ENCODE results near the gene PSTK. TPM values are rescaled to one million over a fixed set of nuclear protein-coding genes. Genes with fewer than 3 reads are reported as not detected.

PSTK gene
- total and polyA plus RNA-seq, 2 of the 13 experiments (the other 11 are each of a cell fraction or from before 2014, with no cell fraction given): 8.2 to 9.3 TPM

DNA sequence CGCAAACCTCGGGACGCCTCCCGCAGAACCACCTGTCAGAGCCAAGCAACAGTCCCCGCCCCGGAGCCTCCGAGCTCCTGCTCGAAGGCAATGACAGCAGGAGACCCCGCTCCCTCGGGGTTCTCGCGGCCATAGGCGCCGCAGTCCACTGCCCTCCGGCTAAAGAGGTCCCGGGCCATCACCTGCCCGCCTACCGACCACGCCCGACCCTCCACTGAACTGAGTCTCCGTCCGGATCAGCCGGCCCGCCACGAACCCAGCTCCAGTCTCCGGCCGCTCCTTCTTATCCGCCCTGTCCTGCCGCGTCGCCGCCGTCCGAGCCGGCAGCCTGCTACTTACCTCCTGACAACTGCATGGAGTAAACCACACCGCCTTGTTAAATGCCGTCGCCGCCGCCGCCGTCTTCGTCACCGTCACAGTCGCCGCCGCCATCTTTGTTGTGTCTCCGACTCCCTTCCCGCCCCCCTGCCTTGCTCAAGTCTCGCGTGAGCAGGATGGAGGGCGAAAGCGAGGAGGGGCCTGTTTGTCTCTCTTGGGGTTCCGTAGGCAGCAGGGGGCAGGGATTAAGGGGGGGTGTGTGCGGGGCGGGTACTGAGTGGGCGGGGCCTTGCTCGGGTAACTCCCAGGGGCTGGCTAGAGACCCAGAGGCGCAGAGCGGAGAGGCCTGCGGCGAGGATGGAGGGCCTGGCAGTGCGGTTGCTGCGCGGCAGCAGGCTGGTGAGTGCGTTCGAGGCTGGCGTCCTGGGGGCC, 28.3 kb downstream of the PSTK start, which contains the start of the genes ACADSB and IKZF5 (continued):
- TF ChIP-seq, protein P1, sequence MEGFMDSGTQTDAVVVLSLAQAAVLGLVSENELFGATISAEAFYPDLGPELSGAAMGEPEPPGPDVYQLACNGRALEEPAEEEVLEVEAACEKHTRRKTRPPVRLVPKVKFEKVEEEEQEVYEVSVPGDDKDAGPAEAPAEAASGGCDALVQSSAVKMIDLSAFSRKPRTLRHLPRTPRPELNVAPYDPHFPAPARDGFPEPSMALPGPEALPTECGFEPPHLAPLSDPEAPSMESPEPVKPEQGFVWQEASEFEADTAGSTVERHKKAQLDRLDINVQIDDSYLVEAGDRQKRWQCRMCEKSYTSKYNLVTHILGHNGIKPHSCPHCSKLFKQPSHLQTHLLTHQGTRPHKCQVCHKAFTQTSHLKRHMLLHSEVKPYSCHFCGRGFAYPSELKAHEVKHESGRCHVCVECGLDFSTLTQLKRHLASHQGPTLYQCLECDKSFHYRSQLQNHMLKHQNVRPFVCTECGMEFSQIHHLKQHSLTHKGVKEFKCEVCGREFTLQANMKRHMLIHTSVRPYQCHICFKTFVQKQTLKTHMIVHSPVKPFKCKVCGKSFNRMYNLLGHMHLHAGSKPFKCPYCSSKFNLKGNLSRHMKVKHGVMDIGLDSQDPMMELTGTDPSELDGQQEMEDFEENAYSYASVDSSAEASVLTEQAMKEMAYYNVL (CRISPR knock-in tag; IDR thresholded peaks at IDR 0.05; ENCODE audit: borderline replicate concordance): 0 out of 2 replicates have a peak, but pooled peaks have one; percentile 18
- TF ChIP-seq, protein P2, sequence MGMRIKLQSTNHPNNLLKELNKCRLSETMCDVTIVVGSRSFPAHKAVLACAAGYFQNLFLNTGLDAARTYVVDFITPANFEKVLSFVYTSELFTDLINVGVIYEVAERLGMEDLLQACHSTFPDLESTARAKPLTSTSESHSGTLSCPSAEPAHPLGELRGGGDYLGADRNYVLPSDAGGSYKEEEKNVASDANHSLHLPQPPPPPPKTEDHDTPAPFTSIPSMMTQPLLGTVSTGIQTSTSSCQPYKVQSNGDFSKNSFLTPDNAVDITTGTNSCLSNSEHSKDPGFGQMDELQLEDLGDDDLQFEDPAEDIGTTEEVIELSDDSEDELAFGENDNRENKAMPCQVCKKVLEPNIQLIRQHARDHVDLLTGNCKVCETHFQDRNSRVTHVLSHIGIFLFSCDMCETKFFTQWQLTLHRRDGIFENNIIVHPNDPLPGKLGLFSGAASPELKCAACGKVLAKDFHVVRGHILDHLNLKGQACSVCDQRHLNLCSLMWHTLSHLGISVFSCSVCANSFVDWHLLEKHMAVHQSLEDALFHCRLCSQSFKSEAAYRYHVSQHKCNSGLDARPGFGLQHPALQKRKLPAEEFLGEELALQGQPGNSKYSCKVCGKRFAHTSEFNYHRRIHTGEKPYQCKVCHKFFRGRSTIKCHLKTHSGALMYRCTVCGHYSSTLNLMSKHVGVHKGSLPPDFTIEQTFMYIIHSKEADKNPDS (CRISPR knock-in tag; IDR thresholded peaks at IDR 0.05): no peak
- TF ChIP-seq XRCC5 (optimal IDR thresholded peaks at IDR 0.05; ENCODE audit: low read length) (no peak), ZFP36L1 (CRISPR knock-in tag; IDR thresholded peaks at IDR 0.05) (no peak), ZNF432 (CRISPR knock-in tag; IDR thresholded peaks at IDR 0.05; ENCODE audit: borderline replicate concordance) (no peak), MYC (CRISPR knock-in tag; IDR thresholded peaks at IDR 0.05; ENCODE audit: borderline replicate concordance) (peak; percentile 69; the same call in 1 of the 2 replicates), RFXAP (CRISPR knock-in tag; IDR thresholded peaks at IDR 0.05; ENCODE audit: borderline replicate concordance) (peak; percentile 64; the same call in 1 of the 2 replicates), NCOA5 (CRISPR knock-in tag; IDR thresholded peaks at IDR 0.05) (no peak), SIN3A (IDR thresholded peaks at IDR 0.05; ENCODE audit: borderline replicate concordance, low read depth, low read length) (peak; percentile 92; the same call in 1 of the 2 replicates), ZNF766 (CRISPR knock-in tag; IDR thresholded peaks at IDR 0.05; ENCODE audit: borderline replicate concordance) (no peak), PLRG1 (conservative IDR thresholded peaks at IDR 0.05) (no peak), ZEB1 (IDR thresholded peaks at IDR 0.05; ENCODE audit: insufficient replicate concordance, low read depth) (no peak)
- TF ChIP-seq, protein P3, sequence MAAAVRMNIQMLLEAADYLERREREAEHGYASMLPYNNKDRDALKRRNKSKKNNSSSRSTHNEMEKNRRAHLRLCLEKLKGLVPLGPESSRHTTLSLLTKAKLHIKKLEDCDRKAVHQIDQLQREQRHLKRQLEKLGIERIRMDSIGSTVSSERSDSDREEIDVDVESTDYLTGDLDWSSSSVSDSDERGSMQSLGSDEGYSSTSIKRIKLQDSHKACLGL (CRISPR knock-in tag; IDR thresholded peaks at IDR 0.05): peak; percentile 65; the same call in 1 of the 2 replicates
- TF ChIP-seq, protein P4, sequence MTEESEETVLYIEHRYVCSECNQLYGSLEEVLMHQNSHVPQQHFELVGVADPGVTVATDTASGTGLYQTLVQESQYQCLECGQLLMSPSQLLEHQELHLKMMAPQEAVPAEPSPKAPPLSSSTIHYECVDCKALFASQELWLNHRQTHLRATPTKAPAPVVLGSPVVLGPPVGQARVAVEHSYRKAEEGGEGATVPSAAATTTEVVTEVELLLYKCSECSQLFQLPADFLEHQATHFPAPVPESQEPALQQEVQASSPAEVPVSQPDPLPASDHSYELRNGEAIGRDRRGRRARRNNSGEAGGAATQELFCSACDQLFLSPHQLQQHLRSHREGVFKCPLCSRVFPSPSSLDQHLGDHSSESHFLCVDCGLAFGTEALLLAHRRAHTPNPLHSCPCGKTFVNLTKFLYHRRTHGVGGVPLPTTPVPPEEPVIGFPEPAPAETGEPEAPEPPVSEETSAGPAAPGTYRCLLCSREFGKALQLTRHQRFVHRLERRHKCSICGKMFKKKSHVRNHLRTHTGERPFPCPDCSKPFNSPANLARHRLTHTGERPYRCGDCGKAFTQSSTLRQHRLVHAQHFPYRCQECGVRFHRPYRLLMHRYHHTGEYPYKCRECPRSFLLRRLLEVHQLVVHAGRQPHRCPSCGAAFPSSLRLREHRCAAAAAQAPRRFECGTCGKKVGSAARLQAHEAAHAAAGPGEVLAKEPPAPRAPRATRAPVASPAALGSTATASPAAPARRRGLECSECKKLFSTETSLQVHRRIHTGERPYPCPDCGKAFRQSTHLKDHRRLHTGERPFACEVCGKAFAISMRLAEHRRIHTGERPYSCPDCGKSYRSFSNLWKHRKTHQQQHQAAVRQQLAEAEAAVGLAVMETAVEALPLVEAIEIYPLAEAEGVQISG (CRISPR knock-in tag; IDR thresholded peaks at IDR 0.05): peak; percentile 71; the same call in 1 of the 2 replicates
- TF ChIP-seq, protein P5, sequence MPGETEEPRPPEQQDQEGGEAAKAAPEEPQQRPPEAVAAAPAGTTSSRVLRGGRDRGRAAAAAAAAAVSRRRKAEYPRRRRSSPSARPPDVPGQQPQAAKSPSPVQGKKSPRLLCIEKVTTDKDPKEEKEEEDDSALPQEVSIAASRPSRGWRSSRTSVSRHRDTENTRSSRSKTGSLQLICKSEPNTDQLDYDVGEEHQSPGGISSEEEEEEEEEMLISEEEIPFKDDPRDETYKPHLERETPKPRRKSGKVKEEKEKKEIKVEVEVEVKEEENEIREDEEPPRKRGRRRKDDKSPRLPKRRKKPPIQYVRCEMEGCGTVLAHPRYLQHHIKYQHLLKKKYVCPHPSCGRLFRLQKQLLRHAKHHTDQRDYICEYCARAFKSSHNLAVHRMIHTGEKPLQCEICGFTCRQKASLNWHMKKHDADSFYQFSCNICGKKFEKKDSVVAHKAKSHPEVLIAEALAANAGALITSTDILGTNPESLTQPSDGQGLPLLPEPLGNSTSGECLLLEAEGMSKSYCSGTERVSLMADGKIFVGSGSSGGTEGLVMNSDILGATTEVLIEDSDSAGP (CRISPR knock-in tag; IDR thresholded peaks at IDR 0.05; ENCODE audit: borderline replicate concordance): peak; percentile 77
